ENCODE measurements around the gene HSPA9.

Gene HSPA9

GRCh38 chr5:138557677-138558076 lies 17.5 kb downstream of the HSPA9 start:
- DNase-seq = no peak

DNA sequence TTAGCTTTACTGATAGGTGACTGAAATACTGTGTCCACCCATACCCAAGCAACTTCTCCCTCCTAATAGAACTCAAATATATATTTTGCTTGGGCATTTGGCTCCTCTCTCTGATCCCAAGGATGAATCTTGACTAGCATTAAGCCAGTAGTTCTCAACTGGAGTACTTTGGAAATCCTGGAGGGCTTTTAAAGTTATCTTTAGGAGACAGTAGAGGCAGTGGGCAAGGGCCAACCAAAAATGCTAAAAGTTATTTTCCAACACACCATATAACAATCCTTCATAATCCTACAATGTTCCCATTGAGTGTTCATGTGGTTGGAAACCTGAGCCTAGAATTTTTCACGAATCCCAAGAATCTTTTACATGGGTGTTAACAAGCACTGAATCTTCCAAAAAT lies 21.1 kb downstream of the HSPA9 start:
- DNase-seq = no peak

DNA sequence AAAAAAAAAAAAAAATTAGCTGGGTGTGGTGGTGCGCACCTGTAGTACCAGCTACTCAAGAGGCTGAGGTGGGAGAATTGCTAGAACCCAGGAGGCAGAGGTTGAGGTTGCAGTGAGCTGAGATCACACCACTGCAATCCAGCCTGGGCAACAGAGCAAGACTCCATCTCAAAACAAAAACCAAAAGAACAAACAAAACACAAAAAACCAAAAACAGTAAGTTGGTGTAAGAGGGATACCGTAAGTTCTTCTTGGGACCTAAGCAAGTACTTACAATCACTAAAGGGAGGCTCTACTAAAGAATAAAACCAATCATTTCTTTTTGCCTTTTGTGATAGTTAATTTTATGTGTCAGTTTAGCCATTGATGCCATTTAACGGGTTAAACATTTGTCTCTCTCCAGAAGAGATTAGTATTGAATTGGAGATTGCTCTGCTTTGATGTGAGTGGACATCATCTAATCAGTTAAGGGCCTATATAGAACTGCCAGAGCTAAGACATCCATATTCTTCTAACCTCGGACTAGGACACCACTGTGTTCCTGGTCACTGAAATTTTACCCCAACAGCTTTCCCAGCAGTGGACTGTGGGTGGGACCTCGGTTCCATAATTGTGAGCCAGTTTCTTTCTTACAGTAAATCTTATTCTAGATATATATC lies 21.6 kb downstream of the HSPA9 start:
- DNase-seq = no peak

DNA sequence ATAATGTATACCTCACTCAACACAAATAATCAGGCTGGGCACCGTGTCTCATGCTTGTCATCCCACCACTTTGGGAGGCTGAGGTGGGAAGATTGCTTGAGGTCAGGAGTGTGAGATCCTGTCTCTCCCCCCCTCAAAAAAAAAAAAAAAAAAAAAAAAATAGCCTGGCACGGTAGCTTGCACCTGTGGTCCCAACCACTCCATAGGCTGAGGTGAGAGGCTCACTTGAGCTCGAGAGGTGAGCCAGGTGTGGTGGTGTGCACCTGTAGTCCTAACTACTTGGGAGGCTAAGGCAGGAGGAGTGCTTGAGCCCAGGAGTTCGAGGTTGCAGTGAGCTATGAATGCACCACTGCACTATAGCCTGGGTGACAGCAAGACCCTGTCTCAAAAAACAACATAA lies 22.5 kb downstream of the HSPA9 start:
- DNase-seq = no peak

GRCh38 chr5:138549414-138549813 lies 25.8 kb downstream of the HSPA9 start:
- no peak for DNase-seq

GRCh38 chr5:138545919-138546562 lies 29.2 kb downstream of the HSPA9 start:
- no peak for DNase-seq

DNA sequence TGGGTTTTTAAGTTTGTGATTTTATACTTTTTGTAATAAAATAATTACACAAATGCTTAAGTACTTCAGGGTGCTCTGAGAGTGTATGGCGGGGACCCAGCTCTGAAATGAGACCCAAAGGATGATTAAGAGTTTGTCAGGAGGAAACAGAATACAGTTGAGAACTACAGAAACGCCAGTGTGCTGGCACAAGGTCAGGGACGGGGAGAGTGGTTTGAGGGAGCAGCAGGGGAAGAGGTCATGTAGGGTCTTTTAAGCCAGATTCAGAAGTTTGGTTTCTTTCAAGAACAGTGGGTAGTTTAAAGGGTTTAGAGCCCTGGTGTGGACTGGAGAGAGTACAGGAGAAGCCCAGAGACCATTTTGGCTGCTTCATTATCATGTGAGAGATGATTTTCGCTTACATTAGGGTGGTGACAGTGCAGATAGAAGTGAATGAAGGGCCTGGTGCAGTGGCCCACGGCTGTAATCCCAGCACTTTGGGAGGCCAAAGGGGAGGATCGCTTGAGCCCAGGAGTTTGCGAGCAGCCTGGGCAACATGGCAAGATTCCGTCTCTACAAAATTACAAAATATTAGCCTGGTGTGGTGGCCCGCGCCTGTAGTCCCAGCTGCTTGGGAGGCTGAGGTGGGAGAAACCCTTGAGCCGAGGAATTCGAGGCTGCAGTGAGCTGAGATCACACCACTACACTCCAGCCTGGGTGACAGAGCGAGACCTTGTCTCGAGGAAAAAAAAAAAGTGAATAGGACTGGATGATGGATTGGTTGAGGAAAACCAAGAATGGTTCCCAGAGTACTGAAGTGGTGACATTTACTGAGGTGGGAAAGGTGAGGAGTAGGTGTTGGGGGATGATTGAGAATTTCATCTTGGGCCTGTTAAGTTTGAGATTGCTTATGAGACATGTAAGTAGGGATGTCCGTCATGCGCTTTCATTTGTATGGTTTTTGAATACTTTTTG lies 30.7 kb downstream of the HSPA9 start:
- no peak for DNase-seq

GRCh38 chr5:138543730-138544104 lies 31.5 kb downstream of the HSPA9 start:
- DNase-seq = no peak

DNA sequence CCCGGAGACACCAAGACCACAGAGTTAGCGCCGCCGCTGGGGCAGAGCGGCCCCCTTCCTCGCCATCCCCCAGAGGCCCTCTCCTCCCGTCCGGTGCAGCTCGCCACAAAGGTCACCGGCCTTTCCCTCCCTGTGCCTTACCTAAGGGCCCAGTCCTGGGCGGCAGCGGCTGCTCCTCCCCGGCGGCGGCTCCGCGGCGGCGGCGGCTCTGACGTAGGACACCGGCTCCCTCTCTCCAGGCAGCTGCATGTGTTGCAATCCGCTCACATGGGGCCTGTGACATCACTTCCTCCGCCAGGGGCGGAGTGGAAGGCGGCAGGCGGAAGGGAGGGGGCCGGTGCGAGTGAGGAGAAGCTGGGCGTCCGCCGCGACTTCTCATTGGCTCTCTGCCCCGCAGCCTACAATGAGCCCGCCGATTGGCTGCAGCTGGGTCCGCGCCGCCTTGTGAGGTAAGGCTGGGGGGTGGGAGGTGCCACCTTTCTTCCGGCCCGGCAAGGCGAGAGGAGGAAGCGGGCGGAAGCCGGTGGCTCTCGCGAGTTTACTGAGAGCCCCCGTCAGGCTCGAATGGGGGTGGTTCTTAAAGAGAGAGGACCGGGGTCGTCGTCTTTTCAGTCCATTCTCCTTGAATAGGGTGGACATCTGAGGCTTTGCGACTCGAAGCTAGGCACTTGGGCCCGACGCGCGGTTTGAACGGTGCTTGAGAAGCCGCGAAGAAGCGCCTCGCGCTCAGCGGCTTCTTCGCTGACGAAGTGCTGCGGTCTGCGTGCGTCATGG lies 32.1 kb downstream of the HSPA9 start, which contains the start of gene ETF1:
Gene ETF1 (minus strand): TSS at position 281 of the 774 bp plus-strand sequence. CDS start 318 bp downstream, outside the sequence.
- peak; percentile 99 for DNase-seq

DNA sequence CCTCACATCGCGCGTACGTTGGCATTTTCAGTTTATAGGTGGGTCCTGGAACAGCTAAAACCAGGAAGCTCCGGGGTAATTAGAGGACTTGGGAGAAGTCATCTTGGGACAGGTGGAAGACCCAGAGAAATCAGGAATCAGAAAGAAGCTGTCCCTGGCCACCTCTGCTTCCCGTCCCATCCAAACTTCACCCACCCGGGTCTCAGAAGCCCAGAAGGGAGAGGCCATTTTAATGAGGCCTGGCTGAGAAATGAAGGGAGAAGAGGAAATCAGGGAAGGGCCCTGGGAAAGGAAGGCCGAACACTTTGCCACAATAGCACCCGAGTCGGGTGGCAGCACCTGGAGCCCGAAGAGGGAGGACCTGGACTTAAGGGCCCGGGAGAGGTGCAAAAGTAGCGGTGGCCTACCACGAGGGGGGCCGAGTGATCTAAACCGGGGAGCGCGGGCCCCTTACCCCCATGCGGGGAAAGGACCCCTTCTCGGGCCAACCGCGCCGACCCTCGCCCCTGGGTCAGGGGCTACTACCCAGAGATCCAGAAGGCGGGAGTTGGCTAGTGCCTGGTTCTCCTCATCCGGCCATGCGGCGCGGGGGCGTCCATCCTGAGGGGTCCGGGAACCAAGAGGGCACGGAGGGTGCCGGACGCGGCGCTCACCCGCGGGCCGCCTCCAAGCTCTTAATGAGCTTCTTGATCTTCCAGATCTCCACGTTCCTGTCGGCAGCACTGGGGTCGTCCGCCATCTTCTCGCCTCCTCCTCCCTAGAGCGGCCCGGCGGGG lies 32.8 kb downstream of the HSPA9 start:
- DNase-seq = no peak

- DNase-seq = no peak
Measured at GRCh38 chr5:138541511-138542179, 33.6 kb downstream of the HSPA9 start.

DNA sequence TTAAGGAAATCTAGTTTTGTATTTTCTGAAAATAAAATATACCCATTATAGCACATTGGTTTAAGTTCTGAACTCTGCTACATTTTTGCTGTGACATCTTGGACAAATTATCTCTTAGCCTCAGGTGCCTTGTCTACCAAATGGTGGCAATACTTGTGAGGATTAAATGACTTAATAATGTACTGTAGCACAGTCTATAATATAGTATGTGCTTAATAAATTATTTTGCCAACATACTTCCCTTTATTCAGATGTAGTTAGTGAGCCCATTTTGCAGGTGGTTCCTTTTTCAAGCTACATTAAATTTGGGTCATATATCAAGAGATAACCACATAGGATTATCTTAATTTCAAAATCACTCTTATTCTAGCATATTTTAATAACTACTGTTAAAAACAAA lies 35.4 kb downstream of the HSPA9 start:
- no peak for DNase-seq

- DNase-seq = no peak
Measured at GRCh38 chr5:138538943-138539627, 36.1 kb downstream of the HSPA9 start.

DNA sequence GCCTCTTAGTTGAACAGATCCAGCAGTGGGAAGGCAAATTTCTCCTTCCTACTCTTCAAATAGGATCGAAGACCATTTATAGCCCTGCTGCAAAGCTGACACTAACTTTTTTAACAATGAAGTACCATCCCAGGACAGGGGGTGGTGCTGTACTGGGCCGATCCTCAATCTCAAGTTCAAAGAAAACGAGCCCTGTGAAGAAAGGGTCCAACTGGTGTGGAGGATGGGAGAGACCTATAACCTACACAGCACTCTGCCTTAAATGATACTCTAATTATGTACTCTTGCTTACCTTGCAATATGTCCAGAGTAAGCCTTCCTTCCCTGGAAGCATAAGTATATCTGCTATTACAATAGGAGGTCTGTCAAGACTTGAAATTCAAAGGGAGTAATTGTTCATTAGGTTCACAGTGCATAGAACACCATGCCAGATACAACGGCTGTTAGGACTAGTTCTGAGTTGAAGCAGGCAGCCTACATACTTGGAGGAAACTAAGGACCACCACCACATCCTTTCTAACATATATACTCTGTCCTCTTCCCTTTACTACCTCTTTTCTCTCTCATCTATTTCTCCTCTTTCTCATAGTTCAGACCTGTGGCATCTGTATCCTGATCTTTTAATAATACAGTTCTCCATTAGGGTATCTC lies 38.4 kb downstream of the HSPA9 start:
- no peak for DNase-seq

DNA sequence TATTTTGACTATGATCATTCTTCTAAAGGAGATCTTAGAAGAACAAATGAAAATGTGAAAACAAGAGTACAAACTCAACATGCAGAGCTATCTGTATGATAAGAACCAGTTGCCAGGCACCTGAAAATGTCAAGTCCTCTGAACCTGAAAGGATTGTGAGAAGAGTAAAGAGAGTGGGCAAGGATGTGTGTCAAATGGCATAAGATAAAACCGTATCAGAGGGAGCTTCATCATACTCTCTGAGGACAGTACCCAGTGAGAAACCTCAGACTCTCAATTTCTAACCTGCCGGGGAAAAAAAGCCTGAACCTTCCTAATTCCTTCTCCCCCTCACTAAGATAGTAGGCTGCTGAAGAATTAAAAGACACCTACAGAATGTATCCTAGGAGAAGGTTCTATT lies 39.0 kb downstream of the HSPA9 start:
- DNase-seq = no peak

GRCh38 chr5:138533973-138534941 lies 40.9 kb downstream of the HSPA9 start:
- no peak for DNase-seq

- no peak for DNase-seq
Measured at GRCh38 chr5:138529812-138530211, 45.4 kb downstream of the HSPA9 start.

GRCh38 chr5:138528744-138529469 lies 46.3 kb downstream of the HSPA9 start:
- DNase-seq = no peak

Measured in activated gamma-delta T cell treated with Interleukin-2 at 50 U/mL for 16 hours (primary cell).